Epithelial cell of proximal tubule (primary cell): ENCODE results near the gene MDC1. TPM values are rescaled to one million over a fixed set of nuclear protein-coding genes. Genes with fewer than 3 reads are reported as not detected.

Experiments used
- DNase-seq: peaks from one replicate; pipeline ENCODE4 v3.0.0-alpha.2; 2011; ENCODE audit warnings: low read depth
- H3K4me3 ChIP-seq: 2 replicates; pipeline ENCODE4 v1.5.1; 2011; ENCODE audit warnings: low read depth, mild to moderate bottlenecking, low read length
- total RNA-seq: library from RNA; depleted of rRNA; stranded (reverse); fragments of >200 nt; gene quantifications from 2 replicates; pipeline ENCODE4 v1.2.3, GENCODE V29; 2015
- TF ChIP-seq, protein P1 (sequence below): conservative IDR thresholded peaks from 2 replicates; pipeline ENCODE4 v1.5.1; 2012; ENCODE audit warnings: low read depth, mild to moderate bottlenecking, low read length

MDC1 gene
- total RNA-seq, 1 donor from 2014 or later: 11.4 TPM

DNA sequence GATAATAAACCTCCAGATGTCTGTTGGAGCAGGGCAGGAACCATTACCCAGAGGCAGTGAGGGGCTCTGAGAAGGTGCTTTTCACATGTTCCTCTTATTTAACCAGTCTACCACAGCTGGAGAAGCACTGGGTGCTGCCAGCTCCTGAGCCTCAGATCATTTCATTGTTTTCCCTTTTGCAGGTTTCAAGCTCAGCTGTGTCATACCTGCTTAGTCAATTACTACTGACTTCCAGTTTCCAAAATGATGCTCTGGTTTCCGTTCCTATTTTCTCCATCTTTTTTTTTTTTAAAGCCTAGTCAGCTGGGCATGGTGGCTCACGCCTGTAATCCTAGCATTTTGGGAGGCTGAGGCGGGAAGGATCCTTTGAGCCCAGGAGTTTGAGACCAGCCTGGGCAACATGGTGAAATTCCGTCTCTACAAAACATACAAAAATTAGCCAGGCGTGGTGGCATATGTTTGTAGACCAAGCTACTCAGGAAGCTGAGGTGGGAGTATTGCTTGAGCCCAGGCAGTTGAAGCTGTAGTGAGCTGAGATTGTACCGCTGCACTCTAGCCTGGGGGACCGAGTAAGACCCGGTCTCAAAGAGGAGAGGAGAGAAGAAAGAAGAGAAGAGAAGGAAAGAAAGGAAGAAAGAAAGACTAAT, 18.7 kb upstream of the MDC1 start:
- no peak overlapping the region for H3K4me3 ChIP-seq
- TF ChIP-seq, protein P1, sequence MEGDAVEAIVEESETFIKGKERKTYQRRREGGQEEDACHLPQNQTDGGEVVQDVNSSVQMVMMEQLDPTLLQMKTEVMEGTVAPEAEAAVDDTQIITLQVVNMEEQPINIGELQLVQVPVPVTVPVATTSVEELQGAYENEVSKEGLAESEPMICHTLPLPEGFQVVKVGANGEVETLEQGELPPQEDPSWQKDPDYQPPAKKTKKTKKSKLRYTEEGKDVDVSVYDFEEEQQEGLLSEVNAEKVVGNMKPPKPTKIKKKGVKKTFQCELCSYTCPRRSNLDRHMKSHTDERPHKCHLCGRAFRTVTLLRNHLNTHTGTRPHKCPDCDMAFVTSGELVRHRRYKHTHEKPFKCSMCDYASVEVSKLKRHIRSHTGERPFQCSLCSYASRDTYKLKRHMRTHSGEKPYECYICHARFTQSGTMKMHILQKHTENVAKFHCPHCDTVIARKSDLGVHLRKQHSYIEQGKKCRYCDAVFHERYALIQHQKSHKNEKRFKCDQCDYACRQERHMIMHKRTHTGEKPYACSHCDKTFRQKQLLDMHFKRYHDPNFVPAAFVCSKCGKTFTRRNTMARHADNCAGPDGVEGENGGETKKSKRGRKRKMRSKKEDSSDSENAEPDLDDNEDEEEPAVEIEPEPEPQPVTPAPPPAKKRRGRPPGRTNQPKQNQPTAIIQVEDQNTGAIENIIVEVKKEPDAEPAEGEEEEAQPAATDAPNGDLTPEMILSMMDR: no peak
- DNase-seq: no peak

DNA sequence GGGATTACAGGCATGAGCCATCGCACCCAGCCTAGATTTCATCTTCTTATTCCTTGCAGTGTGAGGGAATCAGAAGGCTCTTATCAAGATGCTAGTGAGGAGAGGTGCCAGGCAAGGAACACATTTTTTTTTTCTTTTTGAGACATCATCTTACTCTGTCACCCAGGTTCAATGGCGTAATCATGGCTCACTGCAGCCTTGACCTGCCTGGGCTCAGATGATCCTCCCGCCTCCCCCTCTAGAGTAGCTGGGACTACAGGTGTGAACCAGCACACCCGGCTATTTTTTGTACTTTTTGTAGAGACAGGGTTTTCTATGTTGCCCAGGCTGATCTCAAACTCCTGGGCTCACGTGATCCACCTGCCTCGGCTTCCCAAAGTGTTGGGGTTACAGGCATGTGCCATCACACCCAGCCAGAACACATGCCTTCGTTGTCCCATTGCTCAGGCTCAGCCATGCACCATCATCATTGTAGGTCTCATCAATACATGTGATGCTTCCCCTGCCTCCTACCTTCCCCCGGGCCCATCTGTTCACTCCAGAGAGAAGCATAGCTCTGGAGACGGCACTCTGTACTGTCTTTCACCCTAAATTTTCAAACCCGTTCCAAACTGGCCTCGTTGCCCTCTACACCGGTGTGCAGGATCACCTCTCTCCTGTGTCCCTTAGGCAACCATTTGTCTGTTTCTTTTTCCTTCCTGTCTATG, 15.3 kb upstream of the MDC1 start:
- TF ChIP-seq, protein P1: no peak

DNA sequence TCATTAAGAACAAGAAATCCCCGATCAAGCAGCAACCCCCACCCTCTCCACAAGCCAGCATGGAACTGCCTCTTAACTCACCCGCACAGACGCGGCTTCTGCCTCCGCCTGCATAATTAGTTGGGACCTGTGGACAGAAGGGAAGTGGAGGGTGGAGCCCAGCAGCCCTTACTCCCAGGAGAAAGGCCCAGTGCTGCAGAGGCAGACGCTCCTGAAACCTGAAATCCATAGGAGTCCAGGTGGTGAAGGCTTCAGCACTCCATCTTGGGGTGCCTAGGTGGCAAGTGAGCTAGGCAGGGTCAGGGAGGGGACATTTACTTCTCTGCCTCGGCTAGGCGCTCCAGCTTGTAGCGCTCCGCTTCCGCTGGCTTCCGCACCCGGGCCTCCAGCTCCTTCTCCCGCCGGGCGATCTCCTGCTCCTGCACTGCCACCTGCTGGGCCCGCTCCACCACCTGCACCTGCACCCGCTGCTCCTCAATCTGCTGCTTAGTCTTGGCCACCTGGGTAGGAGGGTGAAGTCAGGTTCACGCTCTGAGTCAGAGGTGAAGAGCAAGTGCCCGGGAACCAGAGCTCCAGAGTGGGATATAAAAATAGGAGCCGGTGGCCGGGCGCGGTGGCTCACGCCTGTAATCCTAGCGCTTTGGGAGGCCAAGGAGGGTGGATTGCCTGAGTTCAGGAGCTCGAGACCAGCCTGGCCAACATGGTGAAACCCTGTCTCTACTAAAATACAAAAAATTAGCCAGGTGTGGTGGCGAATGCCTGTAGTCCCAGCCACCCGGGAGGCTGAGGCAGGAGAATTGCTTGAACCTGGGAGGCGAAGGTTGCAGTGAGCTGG, 13.7 kb upstream of the MDC1 start:
- H3K4me3 ChIP-seq: peak overlapping the region; percentile 27
- no peak for DNase-seq
- TF ChIP-seq, protein P1: peak; percentile 78

More for the DNA sequence above, 15.3 kb upstream of the MDC1 start:
- H3K4me3 ChIP-seq: no peak overlapping the region
- DNase-seq: no peak

DNA sequence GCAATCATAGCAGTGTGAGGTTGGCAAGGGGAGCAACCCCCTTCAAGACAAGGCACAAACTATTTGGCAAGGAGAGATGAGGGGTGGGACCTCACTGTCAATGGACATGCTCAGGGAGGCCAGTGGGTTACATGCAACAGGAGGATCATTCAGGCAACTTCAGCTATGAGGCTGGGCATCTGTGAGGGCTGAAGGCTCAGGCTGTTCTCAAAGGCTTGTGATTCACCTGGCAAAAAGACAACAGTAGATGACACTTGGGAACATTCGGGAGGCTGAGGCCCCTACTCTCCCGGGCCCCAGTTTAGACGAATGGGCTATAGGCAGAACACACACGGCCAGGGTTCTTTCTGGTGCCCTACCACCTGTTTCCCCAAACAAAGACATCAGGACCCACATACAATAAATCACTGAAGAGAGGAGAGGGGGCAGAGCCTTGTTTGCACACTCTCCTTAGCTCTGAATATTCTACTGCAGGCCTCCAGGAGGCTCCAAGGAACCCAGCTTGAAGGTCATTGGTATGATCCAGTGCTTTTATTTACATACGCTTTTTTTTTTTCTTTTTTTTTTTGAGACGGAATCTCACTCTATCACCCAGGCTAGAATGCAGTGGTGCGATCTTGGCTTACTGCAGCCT, 11.0 kb upstream of the MDC1 start:
- TF ChIP-seq, protein P1: no peak
- H3K4me3 ChIP-seq: no peak overlapping the region
- DNase-seq: no peak

DNA sequence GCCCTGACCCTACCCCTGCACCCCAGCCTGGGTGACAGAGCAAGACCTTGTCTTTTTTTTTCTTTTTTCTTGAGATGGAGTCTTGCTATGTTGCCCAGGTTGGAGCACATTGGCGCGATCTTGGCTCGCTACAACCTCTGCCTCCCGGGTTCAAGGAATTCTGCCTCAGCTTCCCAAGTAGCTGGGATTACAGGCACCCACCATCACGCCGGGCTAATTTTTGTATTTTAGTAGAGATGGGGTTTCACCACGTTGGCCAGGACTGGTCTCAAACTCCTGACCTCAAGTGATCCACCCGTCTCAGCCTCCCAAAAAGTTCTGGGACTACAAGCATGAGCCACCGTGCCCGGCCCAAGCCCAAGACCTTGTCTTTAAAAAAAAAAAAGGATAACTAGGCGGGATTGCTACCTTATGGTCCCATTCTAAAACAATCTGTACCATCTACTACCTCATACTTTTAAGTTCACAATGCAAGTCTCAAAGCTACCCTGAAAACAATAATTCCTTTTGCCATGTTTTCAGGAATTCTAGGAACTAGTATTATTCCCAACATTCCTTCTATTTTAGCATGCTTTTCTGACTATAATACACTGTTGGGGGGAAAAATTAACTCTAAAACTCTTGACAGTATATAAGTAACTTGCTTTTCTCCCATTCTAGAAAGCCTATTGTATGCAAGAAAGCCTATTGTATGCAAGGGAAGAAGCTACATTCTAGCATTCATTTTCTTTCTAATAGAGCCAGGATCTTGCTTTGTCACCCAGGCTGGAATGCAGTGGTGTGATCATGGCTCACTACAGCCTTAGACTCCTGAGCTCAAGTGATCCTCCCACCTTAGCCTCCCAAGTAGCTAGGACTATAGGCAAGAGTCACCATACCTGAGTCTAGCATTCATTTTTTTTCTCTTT, 9.7 kb upstream of the MDC1 start:
- DNase-seq: no peak
- H3K4me3 ChIP-seq: no peak overlapping the region
- TF ChIP-seq, protein P1: no peak
